OCI-LY7 (cell line): ENCODE data around the gene AUTS2.

Experiments
- EZH2phosphoT487 ChIP-seq: fragments of 200-600 bp; sonication (generic); IDR thresholded peaks from 2 replicates; pipeline ENCODE4 v1.6.1; 2018; ENCODE audit warnings: low read depth, borderline replicate concordance, mild to moderate bottlenecking, mixed run types, antibody characterized with exemption, low read length, moderate library complexity, mixed read lengths
- TF ChIP-seq, protein P1 (sequence below): fragments of 200-600 bp; sonication (generic); conservative IDR thresholded peaks from 2 replicates; pipeline ENCODE4 v1.5.1; 2014; ENCODE audit warnings: mild to moderate bottlenecking, antibody characterized with exemption, low read length, moderate library complexity, mixed read lengths

DNA sequence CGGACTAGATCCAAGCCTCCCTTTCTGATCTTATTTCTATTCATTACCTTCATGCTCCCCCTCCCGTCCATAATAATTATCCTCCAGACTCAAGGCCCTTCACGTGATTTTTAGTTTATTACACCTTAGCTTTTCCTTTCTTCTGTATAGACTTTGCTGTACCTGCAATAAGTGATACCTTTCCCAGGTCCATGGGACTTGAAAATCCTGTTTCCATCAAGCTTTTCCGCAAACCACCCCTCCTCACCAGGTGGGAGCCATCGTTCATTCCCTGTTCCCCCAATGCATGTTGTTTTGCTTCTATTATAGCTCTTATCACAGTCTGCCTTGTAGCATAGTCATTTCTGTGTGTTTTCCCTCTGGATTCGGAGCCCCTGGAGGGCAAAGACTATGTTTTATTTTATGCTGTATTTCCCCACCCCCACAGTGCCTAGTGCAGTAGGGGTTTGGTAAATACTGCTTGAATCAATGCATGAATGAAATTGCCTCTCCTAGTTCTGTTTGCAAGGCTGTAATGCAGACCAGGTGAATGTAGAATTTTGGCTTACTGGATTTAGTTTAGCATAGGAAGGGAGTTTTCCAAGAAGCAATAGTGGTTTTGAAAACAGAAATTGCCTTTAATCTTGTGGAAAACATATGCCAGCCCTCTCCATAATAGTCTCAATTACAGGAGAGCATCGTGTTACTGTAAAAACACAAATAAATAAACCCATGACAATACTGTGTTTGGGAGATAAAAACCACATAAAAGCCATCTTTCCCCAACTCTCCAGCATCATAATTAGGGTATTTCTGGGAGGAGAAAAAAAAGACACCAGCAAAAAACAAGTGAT is 213.4 kb downstream of the AUTS2 start:
- TF ChIP-seq, protein P1, sequence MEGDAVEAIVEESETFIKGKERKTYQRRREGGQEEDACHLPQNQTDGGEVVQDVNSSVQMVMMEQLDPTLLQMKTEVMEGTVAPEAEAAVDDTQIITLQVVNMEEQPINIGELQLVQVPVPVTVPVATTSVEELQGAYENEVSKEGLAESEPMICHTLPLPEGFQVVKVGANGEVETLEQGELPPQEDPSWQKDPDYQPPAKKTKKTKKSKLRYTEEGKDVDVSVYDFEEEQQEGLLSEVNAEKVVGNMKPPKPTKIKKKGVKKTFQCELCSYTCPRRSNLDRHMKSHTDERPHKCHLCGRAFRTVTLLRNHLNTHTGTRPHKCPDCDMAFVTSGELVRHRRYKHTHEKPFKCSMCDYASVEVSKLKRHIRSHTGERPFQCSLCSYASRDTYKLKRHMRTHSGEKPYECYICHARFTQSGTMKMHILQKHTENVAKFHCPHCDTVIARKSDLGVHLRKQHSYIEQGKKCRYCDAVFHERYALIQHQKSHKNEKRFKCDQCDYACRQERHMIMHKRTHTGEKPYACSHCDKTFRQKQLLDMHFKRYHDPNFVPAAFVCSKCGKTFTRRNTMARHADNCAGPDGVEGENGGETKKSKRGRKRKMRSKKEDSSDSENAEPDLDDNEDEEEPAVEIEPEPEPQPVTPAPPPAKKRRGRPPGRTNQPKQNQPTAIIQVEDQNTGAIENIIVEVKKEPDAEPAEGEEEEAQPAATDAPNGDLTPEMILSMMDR = no peak
- TF ChIP-seq EZH2phosphoT487 = no peak
